ENCODE measurements around the gene CCNF. TPM values are rescaled to one million over a fixed set of nuclear protein-coding genes. Genes with fewer than 3 reads are reported as not detected.

CCNF gene
- polyA plus RNA-seq, 3 donors = 0.34 to 0.97 (median 0.68) TPM

DNA sequence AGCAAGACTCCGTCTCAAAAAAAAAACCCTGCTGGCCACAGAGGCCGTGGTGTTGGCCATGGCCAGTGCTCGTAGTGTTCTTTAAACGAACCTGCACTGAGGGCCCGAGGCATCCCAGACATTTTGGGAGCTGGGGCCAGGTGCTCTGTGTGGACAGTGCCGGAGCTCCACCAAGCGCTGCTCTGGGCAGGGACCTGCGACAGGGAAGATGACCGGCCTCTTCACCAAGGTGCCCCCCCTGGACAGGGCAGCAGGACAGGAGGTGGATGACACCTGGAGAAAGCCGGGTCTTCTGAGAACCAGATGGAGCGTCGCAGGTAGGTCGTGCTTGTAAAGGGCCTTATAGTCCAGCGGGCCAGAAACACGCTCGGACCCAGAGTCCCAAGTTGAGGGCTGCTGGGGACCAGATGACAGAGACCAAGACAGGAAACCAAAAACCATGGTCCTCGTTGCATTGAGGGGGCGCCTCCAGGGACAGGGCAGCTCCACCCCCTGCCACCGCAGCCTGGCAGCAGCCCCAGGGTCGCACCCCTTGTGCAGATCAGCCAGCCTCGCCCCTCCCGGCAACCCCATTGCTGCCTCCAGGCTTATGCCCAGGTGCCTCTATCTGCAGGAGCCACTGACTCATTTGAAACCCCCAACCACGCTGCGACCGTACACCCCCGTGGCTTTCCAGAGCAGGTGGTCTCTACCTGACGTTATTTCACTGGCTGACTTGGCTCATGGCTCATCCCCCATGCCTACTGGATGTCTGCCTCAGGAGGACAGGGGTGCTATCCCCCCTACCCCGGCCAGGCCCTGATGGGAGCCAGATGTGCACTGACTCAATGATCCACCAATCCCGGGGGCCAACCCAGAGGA is 37.6 kb downstream of the CCNF start:
- Histone ChIP-seq H4K20me1 (ENCODE audit: insufficient read depth, low read length) (peaks cover 14% of the 10 kb centered on the region), H3K27ac (ENCODE audit: low read depth in 1 of 2, low read length in 2 of 2) (no peak overlapping the region), H3K4me2 (replicated peaks; ENCODE audit: extremely low read depth, low read length, poor library complexity, severe bottlenecking) (peak overlapping the region; percentile 61), H3K9ac (ENCODE audit: insufficient read depth, low read length, poor library complexity, severe bottlenecking) (no peak overlapping the region), H3K9me3 (replicated peaks in 1 of 2; ENCODE audit: control insufficient read depth in 1 of 2, insufficient read depth in 1 of 2, low read length in 2 of 2) (peaks cover 0 to 15% of the 10 kb centered on the region in 2 donors), H2AFZ (ENCODE audit: insufficient read depth, low read depth, low read length, poor library complexity, severe bottlenecking) (no peak overlapping the region), H3K4me3 (replicated peaks in 1 of 3; ENCODE audit: low read depth in 2 of 3, low read length in 3 of 3) (no peak overlapping the region), H3K79me2 (ENCODE audit: insufficient read depth, low read length) (no peaks in the 10 kb centered on the region), H3K27me3 (ENCODE audit: control insufficient read depth in 2 of 2, insufficient read depth in 2 of 2, low read length in 2 of 2) (peaks cover 34 to 44% of the 10 kb centered on the region in 2 donors), H3K36me3 (replicated peaks in 1 of 2; ENCODE audit: control insufficient read depth in 1 of 2, insufficient read depth in 2 of 2, low read length in 2 of 2) (no peaks in the 10 kb centered on the region), H3K4me1 (ENCODE audit: control insufficient read depth in 1 of 2, insufficient read depth in 2 of 2, low read length in 2 of 2) (peaks cover 6 to 38% of the 10 kb centered on the region in 2 donors)
- 61% methylated on average over 29 of the region's 29 CpGs for WGBS (ENCODE audit: insufficient coverage)
- Mint-ChIP-seq H3K36me3 (peaks cover 5 to 8% of the 10 kb centered on the region in 2 donors), H3K4me1 (peaks cover 24% of the 10 kb centered on the region), H3K27me3 (ENCODE audit: low read depth in 3 of 3) (peaks cover 40 to 56% (median 48%) of the 10 kb centered on the region in 3 donors), H3K4me3 (peak overlapping the region in 1 of 2 donors; percentile 69), H3K9me3 (peaks cover 0 to 7% (median 7%) of the 10 kb centered on the region in 7 donors), H3K27ac (no peak overlapping the region)
- no peak for DNase-seq
- intact Hi-C loops (cut with micrococcal nuclease) = loop anchor here in 1 of 2 donors (5.0 kb wide), 1 partner anchor 35 kb away; no protein-coding TSS in a partner anchor
- TF ChIP-seq, protein P1, sequence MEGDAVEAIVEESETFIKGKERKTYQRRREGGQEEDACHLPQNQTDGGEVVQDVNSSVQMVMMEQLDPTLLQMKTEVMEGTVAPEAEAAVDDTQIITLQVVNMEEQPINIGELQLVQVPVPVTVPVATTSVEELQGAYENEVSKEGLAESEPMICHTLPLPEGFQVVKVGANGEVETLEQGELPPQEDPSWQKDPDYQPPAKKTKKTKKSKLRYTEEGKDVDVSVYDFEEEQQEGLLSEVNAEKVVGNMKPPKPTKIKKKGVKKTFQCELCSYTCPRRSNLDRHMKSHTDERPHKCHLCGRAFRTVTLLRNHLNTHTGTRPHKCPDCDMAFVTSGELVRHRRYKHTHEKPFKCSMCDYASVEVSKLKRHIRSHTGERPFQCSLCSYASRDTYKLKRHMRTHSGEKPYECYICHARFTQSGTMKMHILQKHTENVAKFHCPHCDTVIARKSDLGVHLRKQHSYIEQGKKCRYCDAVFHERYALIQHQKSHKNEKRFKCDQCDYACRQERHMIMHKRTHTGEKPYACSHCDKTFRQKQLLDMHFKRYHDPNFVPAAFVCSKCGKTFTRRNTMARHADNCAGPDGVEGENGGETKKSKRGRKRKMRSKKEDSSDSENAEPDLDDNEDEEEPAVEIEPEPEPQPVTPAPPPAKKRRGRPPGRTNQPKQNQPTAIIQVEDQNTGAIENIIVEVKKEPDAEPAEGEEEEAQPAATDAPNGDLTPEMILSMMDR (IDR thresholded peaks at IDR 0.05) = no peak

DNA sequence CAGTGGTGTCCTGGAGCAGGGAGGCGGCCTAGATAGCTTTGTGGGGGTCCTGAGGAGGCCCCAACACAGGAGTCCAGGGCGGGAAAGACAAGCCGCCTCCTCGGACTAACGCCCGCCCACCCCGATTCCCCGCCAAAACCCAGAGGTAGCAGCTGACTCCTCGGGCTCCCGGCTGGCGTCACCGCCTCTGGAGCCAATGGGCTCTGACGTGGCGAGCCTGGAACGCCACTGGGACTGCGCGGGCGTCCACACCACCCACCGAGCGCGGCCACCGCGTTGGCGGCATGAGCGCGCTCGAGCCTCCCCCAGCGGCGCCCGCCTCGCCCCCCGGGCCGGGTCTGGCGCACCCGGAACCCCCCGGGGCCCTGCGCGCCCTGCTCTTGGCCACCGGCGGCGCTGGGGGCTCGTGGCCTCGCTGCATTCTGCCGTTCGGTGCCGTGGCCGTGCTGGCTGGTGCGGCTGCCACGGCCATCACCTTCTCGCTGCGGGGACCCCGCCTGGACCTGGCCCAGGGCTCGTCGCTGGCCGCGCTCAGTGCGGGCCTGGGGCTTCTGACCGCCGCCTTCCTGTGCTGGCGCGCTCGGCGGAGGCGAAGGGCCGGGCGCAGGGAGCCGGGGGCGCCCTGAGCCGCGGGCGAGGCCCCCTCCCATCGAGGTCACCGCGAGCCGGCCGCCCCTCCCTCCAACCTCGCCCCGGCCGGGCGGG is 38.4 kb downstream of the CCNF start:
- peaks cover 40 to 51% of the 10 kb centered on the region in 2 donors for H3K27me3 ChIP-seq (ENCODE audit: control insufficient read depth in 2 of 2, insufficient read depth in 2 of 2, low read length in 2 of 2)
- H3K9me3 Mint-ChIP-seq = peaks cover 0 to 8% (median 7%) of the 10 kb centered on the region in 7 donors
- H3K27ac ChIP-seq (ENCODE audit: low read depth in 1 of 2, low read length in 2 of 2) = no peak overlapping the region
- 1% methylated on average over 68 of the region's 80 CpGs for WGBS (ENCODE audit: insufficient coverage)
- TF ChIP-seq, protein P1 (IDR thresholded peaks at IDR 0.05) = peak; percentile 15
- peaks cover 48 to 64% (median 56%) of the 10 kb centered on the region in 3 donors for H3K27me3 Mint-ChIP-seq (ENCODE audit: low read depth in 3 of 3)
- peaks cover 0 to 23% of the 10 kb centered on the region in 2 donors for H3K9me3 ChIP-seq (replicated peaks in 1 of 2; ENCODE audit: control insufficient read depth in 1 of 2, insufficient read depth in 1 of 2, low read length in 2 of 2)
- peak overlapping the region; percentile 32 for H3K9ac ChIP-seq (ENCODE audit: insufficient read depth, low read length, poor library complexity, severe bottlenecking)
- H2AFZ ChIP-seq (ENCODE audit: insufficient read depth, low read depth, low read length, poor library complexity, severe bottlenecking) = no peak overlapping the region
- DNase-seq = peak in 1 of 3 donors; percentile 15
- H3K27ac Mint-ChIP-seq = no peak overlapping the region
- peak overlapping the region in 1 of 3 experiments; percentile 51 for H3K4me3 ChIP-seq (replicated peaks in 1 of 3; ENCODE audit: low read depth in 2 of 3, low read length in 3 of 3)
- H3K4me2 ChIP-seq (replicated peaks; ENCODE audit: extremely low read depth, low read length, poor library complexity, severe bottlenecking) = peak overlapping the region; percentile 61
- peaks cover 24% of the 10 kb centered on the region for H3K4me1 Mint-ChIP-seq
- H3K4me1 ChIP-seq (ENCODE audit: control insufficient read depth in 1 of 2, insufficient read depth in 2 of 2, low read length in 2 of 2) = peaks cover 6 to 43% of the 10 kb centered on the region in 2 donors
- H3K36me3 Mint-ChIP-seq = peaks cover 5 to 8% of the 10 kb centered on the region in 2 donors
- H3K4me3 Mint-ChIP-seq = peak overlapping the region in 1 of 2 donors; percentile 79
- peaks cover 22% of the 10 kb centered on the region for H4K20me1 ChIP-seq (ENCODE audit: insufficient read depth, low read length)
- H3K36me3 ChIP-seq (replicated peaks in 1 of 2; ENCODE audit: control insufficient read depth in 1 of 2, insufficient read depth in 2 of 2, low read length in 2 of 2) = no peaks in the 10 kb centered on the region
- intact Hi-C loops (cut with micrococcal nuclease) = loop anchor here in 1 of 2 donors (5.0 kb wide), 1 partner anchor 35 kb away; no protein-coding TSS in a partner anchor
- H3K79me2 ChIP-seq (ENCODE audit: insufficient read depth, low read length) = no peaks in the 10 kb centered on the region

Data from CD14-positive monocyte (primary cell).